HG02588 (cell line): Measurements from ENCODE around the gene PATE2.

ENCODE experiments used
- ATAC-seq: cut with Tn5 transposase; IDR thresholded peaks from one replicate; pipeline ENCODE4 v1.9.1; 2021; ENCODE audit warnings: mild to moderate bottlenecking, moderate library complexity; ENCODE audit not compliant: unreplicated experiment

The PATE2 gene

DNA sequence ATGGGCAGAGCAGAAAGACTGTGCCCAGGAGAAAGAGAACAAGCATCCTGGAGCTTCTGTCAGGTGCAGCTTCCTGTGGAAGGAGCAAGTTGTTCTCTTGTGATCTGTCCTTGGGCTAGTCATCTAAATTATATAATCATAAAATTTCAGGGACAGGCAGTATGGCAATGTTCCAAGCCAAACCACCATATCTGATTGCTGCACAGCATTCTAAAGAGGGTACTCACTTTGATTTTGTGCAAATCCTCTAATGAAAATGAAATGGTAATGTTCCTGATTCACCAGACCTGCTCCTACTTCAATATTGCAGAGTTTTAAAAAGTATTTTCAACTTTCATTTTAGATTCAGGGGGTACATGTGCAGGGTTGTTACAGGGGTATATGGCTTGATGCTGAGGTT, at the start of gene PATE2:
TSS of gene PATE2 (minus strand) at position 101 of the 400 bp plus-strand sequence. CDS start at position 46, 55 bp downstream.
- ATAC-seq = no peak

DNA sequence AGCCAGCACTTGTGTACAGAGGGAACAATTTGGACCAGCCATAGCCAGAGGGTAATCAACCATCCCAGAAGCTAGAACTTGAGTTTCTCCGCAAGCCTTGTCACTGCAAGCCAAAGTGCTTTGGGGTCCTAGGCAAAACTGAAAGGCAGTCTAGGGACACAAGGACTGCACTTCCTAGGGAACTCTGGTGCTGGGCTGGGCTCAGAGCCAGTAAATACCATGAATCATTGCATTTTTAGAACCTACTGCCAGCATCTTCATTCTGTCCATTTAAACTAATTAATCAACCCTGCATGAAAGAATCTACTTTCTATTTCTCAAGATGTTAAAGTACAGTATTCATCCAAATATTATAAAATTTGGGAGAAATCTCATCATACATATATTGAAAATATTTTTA, 29.3 kb upstream of the PATE2 start:
- ATAC-seq = no peak

DNA sequence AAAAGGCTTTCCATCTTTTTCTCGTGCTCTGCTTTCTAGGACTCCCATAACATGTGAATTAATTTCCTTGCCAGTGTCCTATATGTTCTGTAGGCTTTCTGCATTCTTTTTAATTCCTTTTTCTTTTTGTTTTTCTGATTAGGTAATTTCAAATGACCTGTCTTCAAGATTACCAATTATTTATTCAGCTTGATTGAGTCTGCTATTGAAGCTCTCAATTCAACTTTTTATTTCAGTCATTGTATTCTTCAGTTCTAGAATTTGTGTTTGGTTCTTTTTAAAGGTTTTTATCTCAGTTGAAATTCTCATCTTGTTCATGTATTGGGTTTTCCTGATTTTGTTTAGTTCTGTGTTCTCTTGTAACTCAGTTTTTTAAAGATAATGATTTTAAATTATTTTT, 23.8 kb upstream of the PATE2 start:
- ATAC-seq = no peak

DNA sequence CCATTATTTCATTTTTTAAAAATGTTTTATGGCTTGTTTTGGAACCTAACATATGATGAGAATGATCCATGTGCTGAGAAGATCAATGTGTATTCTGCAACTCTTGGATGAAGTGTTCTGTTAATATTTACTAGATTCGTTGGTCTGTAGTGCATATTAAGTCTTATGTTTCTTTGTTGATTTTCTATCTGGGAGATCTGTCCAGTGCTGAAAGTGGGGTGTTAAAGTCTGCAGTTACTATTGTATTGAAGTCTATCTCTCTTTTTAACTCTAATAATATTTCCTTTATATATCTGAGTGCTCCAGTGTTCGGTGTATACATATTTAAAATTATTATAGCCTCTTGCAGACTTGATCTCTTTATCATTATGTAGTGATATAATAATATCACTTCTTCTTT, 21.2 kb upstream of the PATE2 start:
- ATAC-seq = no peak

DNA sequence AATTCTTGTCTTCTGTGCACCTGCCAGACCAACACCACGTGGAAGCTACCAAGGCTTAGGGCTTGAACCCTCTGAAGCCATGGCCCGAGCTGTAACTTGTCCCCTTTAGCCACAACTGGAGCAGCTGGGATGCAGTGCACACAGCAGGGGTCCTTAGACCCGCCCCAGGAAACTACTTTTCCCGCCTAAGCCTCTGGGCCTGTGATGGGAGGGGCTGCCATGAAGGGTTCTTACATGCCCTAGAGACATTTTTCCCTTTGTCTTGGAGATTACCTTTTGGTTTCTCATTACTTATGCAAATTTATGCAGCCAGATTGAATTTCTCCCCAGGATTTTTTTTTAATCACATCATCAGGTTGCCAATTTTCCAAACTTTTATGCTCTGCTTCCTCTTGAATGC, 19.0 kb upstream of the PATE2 start:
- no peak for ATAC-seq

DNA sequence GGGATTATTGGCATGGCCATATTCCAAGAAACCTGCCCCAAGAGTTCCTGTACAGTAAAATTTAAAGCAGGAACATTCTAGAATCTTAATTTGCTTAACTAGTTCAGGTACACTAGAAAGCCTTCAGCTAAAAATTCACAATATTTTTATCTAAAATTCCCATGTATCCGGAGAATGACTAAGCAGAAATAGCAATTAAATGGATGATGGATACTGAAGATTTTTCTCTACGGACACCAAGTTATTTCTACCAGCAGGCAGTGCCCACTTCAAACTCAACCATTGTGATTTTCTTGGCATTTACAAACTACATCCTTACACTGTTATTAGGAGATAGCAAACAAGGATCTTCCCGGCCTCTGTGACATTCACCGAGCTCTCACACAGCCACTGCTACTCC, 12.2 kb upstream of the PATE2 start:
- ATAC-seq = no peak

DNA sequence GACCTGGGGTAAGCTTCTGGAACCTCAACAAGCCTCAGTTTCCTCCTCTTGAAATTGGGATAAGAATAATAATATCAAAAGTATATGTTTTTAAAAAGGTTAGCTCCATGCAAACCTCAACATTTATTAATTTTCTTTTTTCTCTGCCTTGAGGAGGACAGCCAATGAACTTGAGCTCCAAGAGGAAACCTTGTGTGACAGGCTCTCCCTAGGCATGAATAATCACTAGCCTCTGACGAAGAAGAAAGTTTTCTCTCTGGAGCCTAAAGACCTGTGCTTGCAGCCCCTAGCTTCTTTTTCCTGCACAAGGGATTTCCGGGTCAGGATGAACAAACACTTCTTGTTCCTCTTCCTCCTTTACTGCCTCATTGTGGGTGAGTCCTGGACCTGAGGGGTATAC, 9.2 kb upstream of the PATE2 start, which contains the start of gene PATE3:
TSS of gene PATE3 (plus strand) at position 301 of the 400 bp plus-strand sequence. CDS start at position 326, 25 bp downstream.
- no peak for ATAC-seq

DNA sequence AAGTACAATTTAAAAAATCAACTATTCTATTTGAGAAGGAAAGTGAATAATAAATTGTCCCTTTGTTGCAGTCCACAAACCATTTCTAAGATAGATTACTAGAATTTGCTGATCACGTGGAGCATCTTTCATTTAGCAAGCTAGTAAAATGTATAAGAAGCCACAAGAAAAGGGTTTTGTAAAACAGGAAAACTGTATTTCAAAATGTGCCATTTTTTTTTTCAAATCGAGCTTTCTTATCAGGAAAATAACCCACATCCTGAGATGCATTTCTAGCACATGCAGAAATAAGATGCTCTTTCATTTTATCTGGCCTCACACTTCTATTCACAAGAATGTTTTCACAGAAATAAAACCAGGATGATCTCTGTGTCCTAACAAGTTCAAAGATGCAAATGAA, 6.0 kb upstream of the PATE2 start:
- ATAC-seq = no peak

DNA sequence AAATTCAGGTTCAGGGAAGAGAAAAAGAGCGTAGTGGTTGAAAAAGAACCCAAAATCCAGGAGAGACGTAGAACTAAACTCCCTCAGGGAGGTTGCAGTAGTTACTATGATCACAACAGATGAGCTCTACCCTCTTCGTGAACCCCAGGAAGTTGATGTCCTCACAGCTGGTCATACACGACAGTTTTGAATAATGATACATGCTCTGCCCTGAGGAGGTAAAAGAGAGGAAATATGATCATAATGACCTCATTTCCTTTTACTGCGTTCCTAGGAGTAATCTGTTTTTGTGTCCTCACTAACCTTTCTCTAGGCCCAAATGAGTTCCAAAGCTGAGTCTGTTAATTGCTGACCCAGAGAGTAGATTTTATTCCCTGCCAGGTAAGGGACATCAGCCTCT, 1.3 kb downstream of the PATE2 start:
- no peak for ATAC-seq

DNA sequence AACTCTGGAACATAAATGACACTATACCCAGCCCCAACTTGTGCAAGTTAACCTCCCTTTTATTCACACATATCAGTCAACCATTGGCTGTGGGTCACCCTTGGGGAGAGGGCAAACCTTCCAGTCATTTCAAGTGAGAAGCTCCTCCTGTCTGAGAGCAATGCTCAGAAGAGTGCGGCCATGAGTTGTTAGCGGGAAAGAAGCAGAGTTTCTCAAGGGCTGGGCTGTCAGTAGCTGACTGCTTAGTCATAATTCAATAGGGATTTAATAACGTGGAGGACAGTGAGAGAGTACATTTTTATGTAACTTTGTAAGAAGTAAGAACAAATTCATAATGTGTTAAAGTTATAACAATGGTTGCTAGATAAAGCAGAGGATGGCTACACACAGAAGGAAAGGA, 5.1 kb downstream of the PATE2 start:
- ATAC-seq = no peak

DNA sequence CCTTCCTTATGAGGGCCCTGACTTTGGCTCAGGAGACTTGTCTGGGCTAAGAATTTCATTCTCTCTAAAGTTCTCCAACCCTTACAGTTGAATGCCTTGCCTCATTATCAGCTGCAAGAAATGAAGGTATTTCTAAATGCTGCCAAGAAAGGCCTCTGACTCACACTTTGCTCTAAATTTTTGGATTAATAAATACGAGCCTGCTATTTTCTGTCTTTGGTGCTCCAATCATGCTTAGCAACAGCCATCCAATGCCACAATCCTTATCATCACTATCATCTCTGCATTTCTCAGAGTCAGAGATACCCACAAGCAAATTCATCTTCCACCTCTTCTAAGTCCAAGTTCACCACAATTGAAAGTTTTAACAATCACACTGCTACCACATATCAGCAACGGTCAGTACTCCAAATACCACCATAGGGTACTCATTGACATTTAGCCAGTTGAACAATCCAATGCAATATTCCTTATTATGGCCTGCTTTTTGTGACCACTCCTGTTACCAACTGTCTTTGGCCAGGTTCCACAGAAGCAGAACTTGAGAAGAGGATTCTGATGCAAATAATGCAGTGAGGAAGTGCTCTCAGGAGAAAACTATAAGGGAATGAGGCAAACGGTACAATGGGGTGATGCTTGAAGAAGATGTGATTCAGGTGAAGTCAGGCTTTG, 5.7 kb downstream of the PATE2 start:
- no peak for ATAC-seq

DNA sequence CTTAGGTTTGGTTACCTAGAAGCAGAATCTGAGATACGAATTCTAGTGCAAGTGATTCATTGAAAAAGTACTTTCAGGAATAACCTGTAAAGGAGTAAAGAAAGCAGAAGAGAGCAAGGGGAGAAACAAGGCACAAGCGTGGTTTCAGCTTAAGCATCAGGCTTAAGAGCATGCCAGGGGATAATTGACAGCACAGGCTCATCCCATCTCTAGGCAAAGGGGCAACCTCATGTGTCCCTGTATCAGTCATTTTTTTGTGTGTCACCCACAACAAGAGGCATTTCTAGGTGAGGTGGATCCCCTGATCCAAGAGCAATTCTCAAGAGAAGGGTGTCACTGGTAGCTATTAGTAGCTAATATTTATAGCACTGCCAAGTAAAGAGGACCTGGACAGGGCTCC, 8.0 kb downstream of the PATE2 start:
- ATAC-seq = no peak

DNA sequence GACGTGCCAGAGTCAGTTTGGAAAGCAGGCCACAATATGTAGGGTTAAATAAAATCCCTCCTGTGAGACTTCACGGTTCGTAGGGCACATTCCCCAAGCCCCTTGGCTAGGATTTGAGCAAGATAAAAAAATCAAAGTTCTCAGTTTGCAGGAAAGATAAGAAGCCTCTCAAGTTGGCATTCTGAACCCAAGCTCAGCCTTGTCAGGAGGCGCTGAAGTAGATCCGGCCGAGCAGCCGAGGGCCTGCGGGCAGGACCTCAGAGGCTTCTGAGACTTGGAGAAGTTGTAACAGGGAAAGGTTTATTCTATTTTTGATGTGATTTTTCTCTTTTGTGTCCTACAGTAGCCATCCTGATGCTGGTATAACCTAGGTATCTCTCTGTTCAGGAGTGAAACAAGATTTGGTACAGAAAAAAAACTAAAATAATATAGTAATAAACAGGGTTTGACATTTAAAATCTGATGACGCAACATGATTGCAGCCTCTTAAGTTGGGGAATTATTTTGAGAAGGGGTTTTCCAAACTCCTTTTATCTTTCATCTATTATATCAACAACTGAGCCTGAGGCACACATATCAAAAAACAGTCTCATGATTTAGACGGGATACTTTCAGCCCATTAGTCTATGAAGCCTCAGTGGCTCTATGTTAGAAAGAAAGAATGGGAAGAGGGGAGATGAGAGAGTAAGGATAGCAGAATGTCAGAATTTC, 10.1 kb downstream of the PATE2 start:
- ATAC-seq = no peak

DNA sequence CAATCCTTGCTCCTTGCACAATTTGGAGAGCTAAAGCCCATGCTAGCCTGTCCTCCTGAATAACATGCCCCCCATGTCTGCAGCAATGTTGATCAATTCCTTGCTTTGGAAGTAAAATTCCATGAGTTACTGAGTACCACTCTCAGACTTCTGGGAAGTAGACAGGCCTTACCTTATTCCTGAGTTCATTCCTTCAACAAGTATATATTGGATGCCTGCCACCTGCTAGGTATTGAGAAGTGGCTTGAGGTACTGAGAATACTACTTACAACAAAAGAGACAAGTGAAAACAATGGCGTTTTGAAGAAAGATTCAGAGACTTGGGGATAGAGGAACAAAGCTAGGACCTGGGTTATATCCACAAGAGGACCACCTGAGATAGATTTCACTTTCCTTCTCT, 12.4 kb downstream of the PATE2 start:
- ATAC-seq = no peak

DNA sequence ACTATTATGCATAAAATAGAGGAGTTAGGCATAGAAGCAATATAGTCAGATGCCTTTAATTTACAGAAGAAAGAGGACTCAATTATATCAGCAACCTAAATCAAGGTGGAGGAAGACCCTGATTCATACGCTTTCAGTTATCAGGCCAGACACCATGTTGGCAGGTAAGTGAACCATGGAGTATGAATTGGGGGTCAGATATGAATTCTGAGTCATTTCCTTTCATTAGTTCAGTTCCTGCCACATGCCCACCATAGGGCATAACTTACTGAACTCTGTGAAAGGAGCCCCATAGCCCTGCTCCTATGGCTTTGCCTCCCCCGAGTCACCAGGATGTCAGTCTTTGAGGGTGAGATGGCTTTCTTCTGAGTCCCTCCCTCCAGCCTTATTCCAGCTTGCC, 15.1 kb downstream of the PATE2 start:
- ATAC-seq = no peak

DNA sequence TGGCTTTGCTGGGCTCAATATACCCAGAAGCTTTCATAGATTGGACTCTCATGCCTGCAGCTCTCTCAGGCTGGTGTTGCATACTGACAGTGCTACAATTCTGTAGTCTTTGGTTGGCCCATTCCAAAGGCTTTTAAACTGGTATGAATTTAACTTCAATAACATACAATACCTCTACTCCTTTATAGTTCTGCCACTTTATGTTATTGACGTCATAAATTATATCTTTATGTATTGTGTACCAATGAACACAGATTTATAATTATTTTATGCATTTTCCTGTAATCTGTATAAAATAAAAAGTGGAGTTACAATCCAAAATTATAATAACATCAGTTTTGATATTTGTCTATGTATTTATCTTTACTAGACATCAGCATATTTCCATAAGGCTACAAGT, 16.2 kb downstream of the PATE2 start:
- no peak for ATAC-seq

DNA sequence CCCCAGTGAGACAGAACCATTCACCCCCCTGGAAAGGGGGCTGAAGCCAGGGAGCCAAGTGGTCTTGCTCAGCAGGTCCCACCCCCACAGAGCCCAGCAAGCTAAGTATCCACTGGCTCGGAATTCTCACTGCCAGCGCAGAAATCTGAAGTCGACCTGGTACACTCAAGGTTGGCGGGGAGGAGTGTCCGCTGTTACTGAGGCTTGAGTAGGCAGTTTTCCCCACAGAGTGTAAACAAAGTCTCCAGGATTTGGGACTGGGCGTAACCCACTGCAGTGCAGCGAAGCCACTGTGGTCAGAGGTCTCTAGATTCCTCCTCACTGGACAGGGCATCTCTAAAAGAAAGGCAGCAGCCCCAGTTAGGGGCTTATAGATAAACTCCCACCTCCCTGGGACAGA, 22.6 kb downstream of the PATE2 start:
- no peak for ATAC-seq

DNA sequence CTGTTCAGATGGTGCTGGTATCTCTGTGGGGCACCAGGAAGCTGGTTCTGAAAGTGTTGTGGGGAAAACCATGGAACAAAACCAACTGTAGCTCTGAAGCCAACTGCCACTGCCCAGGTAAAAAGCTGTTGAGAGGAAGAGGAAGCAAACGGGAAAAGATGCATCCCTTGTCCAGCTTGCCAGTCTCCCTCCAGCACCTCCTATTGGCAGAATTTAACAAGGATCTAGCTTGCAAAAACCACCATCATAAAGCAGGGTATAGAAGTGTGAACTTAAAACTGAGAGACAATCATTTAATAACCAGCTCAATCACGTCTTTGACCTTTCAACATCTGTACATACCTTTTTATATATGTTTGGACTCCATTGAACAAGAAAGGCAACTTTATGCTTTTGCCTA, 28.0 kb downstream of the PATE2 start:
- no peak for ATAC-seq

DNA sequence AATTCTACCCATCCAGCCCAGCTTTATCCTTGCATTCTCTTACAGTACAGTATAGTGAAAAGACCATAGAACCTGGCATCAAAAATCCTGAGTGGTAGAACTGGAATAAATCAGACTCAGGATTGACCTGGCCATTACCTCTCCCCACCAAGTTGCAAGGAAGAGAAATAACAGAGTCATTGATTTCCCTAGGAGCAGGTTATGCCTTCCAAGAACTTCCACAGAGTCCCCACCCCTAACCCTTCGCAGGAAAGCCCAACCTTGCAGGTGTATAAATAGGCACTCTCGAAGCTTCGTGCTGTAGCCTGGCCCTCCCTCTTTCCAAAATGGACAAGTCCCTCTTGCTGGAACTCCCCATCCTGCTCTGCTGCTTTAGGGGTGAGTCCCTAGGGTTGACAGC, 32.6 kb downstream of the PATE2 start, which contains the start of gene PATE1:
TSS of gene PATE1 (plus strand) at position 301 of the 400 bp plus-strand sequence. CDS start at position 327, 26 bp downstream.
- no peak for ATAC-seq

DNA sequence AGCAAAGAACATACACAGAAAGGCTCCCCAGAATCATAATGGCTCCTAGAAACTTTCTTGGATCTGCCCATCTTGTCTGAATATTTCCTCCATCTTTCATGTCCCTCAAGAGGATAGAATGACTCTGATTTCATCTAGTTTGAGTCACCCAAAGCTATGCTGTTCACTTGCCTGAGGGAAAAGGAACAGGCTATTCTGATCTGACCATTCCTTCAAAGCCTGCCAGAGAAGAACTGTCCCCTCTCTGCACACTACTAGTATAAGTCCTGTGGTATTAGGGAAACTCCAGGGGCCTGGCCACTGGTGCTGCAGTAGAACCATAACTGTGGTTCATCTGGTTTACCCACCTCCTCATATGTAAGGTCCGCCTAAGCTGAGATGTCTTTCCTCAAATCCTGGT, 34.9 kb downstream of the PATE2 start:
- no peak for ATAC-seq

DNA sequence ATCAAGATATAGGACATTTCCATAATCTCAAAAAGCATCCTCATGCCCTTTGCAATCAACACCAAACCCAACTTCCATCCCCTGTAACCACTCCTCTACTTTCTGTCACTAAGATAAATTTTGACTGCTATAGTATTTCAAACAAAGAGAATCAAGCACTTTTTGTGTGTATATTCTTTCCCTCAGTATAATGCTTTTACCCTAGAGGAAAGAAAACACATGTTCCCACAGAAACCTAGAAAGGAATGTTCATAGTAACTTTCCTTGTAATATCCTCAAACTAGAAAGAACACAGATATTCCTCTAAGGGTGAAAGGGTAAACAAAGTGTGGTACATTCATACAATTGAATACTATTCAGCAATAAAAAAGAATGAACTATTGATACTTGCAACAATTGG, 38.0 kb downstream of the PATE2 start:
- no peak for ATAC-seq

DNA sequence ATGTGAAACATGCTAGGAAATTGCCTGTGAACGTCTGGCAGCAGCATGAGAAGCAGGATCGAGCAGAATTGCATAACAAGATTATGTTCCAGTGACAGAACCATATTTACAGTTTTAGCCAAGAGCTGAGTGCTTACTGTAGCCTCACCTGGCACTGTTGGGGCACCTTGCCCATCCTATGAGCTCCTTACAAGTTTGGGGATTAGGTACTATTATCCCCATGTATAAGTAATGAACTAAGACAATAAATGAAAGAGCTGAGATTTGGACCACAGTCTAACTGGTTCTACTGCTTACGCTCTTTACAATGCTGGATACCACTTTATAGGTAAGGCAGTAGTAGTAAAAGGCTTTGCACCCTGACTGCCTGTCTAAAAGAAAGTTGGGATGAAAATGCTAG, 49.7 kb downstream of the PATE2 start:
- ATAC-seq = no peak
